ENCODE data around the gene SRRM3.

GRCh38 chr7:76332078-76332477, 130.4 kb downstream of the SRRM3 start:
- TF ChIP-seq EZH2 (IDR thresholded peaks at IDR 0.05; ENCODE audit: insufficient read depth, poor library complexity, severe bottlenecking) (no peak), EZH2phosphoT487 (IDR thresholded peaks at IDR 0.05; ENCODE audit: insufficient read depth, low read depth) (no peak)
